SK-N-SH treated with all-trans-retinoic acid at 6 μM for 48 hours (cell line): ENCODE data around the gene ANKRD34A.
"Not testable (repeated sequence)": the region's sequence is repeated elsewhere in the genome, so short reads cannot be mapped to it uniquely, and the experiment has no call there.

Experiments used
- ATAC-seq: fragments of 200-7000 bp; cut with Tn5 transposase; 3 replicates; pipeline ENCODE4 v1.9.1; 2020; ENCODE audit warnings: mild to moderate bottlenecking, moderate library complexity
- ARNTL ChIP-seq: fragments of 450-650 bp; formaldehyde crosslinking; IDR thresholded peaks from 2 replicates; pipeline ENCODE4 v1.5.0; 2020; ENCODE audit warnings: low read depth, mild to moderate bottlenecking, moderate library complexity, borderline replicate concordance
- CSDC2 ChIP-seq: fragments of 250-450 bp; sonication (Bioruptor Pico); IDR thresholded peaks from 2 replicates; pipeline ENCODE4 v1.5.0; 2020; ENCODE audit warnings: mild to moderate bottlenecking, moderate library complexity
- ESRRG ChIP-seq: fragments of 250-450 bp; sonication (Bioruptor Pico); IDR thresholded peaks from 2 replicates; pipeline ENCODE4 v1.6.1; 2021; ENCODE audit warnings: mild to moderate bottlenecking
- GLIS3 ChIP-seq: fragments of 250-450 bp; sonication (Bioruptor Pico); IDR thresholded peaks from 2 replicates; pipeline ENCODE4 v1.5.0; 2020; ENCODE audit warnings: mild to moderate bottlenecking, moderate library complexity
- ISL1 ChIP-seq: fragments of 250-450 bp; sonication (Bioruptor Pico); IDR thresholded peaks from 2 replicates; pipeline ENCODE4 v2.1.2; 2022; ENCODE audit warnings: mild to moderate bottlenecking, moderate library complexity
- OSR1 ChIP-seq: fragments of 250-450 bp; sonication (Bioruptor Pico); IDR thresholded peaks from 2 replicates; pipeline ENCODE4 v1.8.0; 2022; ENCODE audit warnings: moderate library complexity, mild to moderate bottlenecking, inconsistent platforms
- RARB ChIP-seq: fragments of 250-450 bp; sonication (Bioruptor Pico); IDR thresholded peaks from 2 replicates; pipeline ENCODE4 v1.8.0; 2021; ENCODE audit warnings: mild to moderate bottlenecking, moderate library complexity
- SNAI2 ChIP-seq: fragments of 250-450 bp; sonication (Bioruptor Pico); IDR thresholded peaks from 2 replicates; pipeline ENCODE4 v1.5.0; 2020; ENCODE audit warnings: mild to moderate bottlenecking, moderate library complexity
- TOX ChIP-seq: fragments of 250-450 bp; sonication (Bioruptor Pico); IDR thresholded peaks from 2 replicates; pipeline ENCODE4 v1.8.0; 2021; ENCODE audit warnings: mild to moderate bottlenecking, moderate library complexity, borderline replicate concordance
- ZC3H10 ChIP-seq: fragments of 250-450 bp; sonication (Bioruptor Pico); IDR thresholded peaks from 2 replicates; pipeline ENCODE4 v1.5.1; 2021; ENCODE audit warnings: mild to moderate bottlenecking, moderate library complexity
- ZFP30 ChIP-seq: fragments of 450-650 bp; formaldehyde crosslinking; IDR thresholded peaks from 2 replicates; pipeline ENCODE4 v1.5.0; 2022; ENCODE audit warnings: mild to moderate bottlenecking, moderate library complexity
- ZNF565 ChIP-seq: fragments of 450-650 bp; formaldehyde crosslinking; conservative IDR thresholded peaks from 2 replicates; pipeline ENCODE4 v1.5.0; 2020; ENCODE audit warnings: low read depth, mild to moderate bottlenecking, moderate library complexity
- ZNF70 ChIP-seq: fragments of 450-650 bp; formaldehyde crosslinking; IDR thresholded peaks from 2 replicates; pipeline ENCODE4 v1.5.0; 2020; ENCODE audit warnings: mild to moderate bottlenecking, moderate library complexity
- ZNF8 ChIP-seq: fragments of 450-650 bp; formaldehyde crosslinking; IDR thresholded peaks from 2 replicates; pipeline ENCODE4 v1.5.0; 2020; ENCODE audit warnings: mild to moderate bottlenecking, moderate library complexity
- TF ChIP-seq, protein P1 (sequence below): fragments of 250-450 bp; sonication (Bioruptor Pico); IDR thresholded peaks from 2 replicates; pipeline ENCODE4 v1.8.0; 2021; ENCODE audit warnings: low read depth, mild to moderate bottlenecking, moderate library complexity, borderline replicate concordance
- TF ChIP-seq, protein P2 (sequence below): fragments of 250-450 bp; sonication (Bioruptor Pico); IDR thresholded peaks from 2 replicates; pipeline ENCODE4 v1.5.0; 2020; ENCODE audit warnings: mild to moderate bottlenecking, moderate library complexity
- TF ChIP-seq, protein P3 (sequence below): fragments of 250-450 bp; sonication (Bioruptor Pico); IDR thresholded peaks from 2 replicates; pipeline ENCODE4 v1.5.1; 2021; ENCODE audit warnings: mild to moderate bottlenecking, moderate library complexity
- TF ChIP-seq, protein P4 (sequence below): fragments of 250-450 bp; sonication (Bioruptor Pico); IDR thresholded peaks from 2 replicates; pipeline ENCODE4 v1.5.1; 2020; ENCODE audit warnings: low read depth, mild to moderate bottlenecking, moderate library complexity

ANKRD34A gene

DNA sequence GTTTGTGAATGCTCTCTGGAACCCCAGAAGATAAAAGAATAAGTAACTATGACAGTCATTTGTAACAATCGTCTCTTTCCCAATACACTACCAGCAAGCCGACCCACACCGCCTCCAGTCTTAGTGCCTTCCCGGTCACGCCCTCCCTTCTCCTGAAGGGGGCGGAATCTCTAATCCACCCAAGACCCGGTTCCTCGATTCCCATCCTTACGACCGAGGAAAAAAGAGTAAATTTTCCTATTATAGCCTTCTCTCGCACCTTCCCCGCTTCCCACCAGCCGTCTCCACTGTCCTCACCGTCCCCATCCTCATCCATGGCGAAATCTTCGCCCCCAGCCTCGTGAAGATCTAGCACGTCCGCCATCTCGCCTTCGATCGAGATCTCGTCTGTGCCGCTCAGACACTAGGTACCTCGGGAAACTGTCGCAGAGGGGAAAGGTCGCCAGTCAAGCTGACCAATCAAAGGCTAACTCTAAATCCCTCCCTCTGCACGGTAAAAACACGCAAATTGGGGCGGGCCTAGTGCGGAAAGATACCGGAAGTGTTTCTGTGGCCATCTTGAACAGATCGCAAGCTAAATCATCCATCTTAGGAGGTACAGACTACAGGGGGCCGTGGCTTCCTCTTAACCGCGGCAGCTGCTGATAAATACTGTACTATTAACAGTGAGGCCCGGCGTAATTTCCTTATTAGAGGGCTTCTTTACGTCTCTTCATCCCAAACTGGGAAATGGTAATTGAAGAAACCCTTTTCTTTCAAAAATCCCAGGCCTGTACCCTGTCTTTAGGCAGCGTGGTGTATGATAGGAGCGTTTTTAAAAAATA is 37.1 kb downstream of the ANKRD34A start, which contains the start of gene RBM8A:
TSS of gene RBM8A (minus strand) at position 422 of the 824 bp plus-strand sequence. CDS start at position 364, 58 bp downstream.
- peak; percentile 99 for ATAC-seq
- TF ChIP-seq TOX (CRISPR knock-in tag), result 0 out of 2 replicates have a peak, but pooled peaks have one; percentile 24
- TF ChIP-seq ZFP30, result no peak
- no peak; the same call in 1 of the 2 replicates for TF ChIP-seq RARB
- TF ChIP-seq, protein P1, sequence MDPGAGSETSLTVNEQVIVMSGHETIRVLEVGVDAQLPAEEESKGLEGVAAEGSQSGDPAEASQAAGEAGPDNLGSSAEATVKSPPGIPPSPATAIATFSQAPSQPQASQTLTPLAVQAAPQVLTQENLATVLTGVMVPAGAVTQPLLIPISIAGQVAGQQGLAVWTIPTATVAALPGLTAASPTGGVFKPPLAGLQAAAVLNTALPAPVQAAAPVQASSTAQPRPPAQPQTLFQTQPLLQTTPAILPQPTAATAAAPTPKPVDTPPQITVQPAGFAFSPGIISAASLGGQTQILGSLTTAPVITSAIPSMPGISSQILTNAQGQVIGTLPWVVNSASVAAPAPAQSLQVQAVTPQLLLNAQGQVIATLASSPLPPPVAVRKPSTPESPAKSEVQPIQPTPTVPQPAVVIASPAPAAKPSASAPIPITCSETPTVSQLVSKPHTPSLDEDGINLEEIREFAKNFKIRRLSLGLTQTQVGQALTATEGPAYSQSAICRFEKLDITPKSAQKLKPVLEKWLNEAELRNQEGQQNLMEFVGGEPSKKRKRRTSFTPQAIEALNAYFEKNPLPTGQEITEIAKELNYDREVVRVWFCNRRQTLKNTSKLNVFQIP (CRISPR knock-in tag), result no peak
- TF ChIP-seq ZNF565, result no peak
- no peak for TF ChIP-seq ARNTL (CRISPR knock-in tag)
- TF ChIP-seq, protein P2, sequence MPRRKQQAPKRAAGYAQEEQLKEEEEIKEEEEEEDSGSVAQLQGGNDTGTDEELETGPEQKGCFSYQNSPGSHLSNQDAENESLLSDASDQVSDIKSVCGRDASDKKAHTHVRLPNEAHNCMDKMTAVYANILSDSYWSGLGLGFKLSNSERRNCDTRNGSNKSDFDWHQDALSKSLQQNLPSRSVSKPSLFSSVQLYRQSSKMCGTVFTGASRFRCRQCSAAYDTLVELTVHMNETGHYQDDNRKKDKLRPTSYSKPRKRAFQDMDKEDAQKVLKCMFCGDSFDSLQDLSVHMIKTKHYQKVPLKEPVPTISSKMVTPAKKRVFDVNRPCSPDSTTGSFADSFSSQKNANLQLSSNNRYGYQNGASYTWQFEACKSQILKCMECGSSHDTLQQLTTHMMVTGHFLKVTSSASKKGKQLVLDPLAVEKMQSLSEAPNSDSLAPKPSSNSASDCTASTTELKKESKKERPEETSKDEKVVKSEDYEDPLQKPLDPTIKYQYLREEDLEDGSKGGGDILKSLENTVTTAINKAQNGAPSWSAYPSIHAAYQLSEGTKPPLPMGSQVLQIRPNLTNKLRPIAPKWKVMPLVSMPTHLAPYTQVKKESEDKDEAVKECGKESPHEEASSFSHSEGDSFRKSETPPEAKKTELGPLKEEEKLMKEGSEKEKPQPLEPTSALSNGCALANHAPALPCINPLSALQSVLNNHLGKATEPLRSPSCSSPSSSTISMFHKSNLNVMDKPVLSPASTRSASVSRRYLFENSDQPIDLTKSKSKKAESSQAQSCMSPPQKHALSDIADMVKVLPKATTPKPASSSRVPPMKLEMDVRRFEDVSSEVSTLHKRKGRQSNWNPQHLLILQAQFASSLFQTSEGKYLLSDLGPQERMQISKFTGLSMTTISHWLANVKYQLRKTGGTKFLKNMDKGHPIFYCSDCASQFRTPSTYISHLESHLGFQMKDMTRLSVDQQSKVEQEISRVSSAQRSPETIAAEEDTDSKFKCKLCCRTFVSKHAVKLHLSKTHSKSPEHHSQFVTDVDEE (CRISPR knock-in tag), result no peak
- no peak for TF ChIP-seq OSR1 (CRISPR knock-in tag)
- TF ChIP-seq ZC3H10 (CRISPR knock-in tag), result no peak
- no peak for TF ChIP-seq CSDC2 (CRISPR knock-in tag)
- no peak for TF ChIP-seq ISL1 (CRISPR knock-in tag)
- TF ChIP-seq, protein P3, sequence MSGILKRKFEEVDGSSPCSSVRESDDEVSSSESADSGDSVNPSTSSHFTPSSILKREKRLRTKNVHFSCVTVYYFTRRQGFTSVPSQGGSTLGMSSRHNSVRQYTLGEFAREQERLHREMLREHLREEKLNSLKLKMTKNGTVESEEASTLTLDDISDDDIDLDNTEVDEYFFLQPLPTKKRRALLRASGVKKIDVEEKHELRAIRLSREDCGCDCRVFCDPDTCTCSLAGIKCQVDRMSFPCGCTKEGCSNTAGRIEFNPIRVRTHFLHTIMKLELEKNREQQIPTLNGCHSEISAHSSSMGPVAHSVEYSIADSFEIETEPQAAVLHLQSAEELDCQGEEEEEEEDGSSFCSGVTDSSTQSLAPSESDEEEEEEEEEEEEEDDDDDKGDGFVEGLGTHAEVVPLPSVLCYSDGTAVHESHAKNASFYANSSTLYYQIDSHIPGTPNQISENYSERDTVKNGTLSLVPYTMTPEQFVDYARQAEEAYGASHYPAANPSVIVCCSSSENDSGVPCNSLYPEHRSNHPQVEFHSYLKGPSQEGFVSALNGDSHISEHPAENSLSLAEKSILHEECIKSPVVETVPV (CRISPR knock-in tag), result 0 out of 2 replicates have a peak, but pooled peaks have one; percentile 46
- no peak for TF ChIP-seq GLIS3 (CRISPR knock-in tag)

DNA sequence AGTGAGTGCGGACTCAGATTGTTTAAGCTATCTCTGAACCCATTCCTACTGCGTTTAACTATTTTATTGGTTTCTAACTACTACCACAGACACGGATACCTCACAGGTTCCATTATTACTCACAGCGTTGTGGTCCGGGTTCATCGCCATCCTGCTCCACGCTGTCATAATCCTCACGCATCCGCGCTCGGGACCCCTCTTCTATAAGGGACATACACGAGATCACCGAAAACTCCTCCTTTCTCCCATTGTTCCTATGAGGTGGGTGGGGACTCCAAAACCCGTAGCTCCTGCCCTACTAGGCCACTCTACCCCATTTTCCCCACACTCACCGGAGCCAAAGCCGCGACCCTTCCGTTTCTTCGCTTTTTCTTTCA is 37.7 kb downstream of the ANKRD34A start:
- ATAC-seq, result peak; percentile 6

DNA sequence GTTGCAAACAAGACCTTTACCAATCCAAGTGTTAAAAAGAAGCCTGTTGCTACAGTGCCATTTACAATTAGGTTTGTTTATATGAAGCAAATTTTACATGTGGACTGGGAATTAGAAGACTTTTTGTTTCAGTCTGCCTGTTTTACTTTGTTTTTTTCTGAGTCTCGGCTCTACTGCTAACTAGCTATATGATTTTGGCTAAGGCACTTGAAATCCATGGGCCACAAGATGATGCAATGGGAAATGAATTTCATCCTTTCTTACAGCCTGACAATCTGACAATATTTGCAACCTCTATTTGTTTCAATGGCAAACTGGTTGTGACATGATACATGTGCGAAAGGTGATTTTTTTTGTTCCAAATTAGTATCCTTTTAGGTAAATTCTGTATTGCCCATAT is 42.1 kb downstream of the ANKRD34A start:
- no peak for ATAC-seq
- TF ChIP-seq ISL1 (CRISPR knock-in tag), result no peak
- no peak for TF ChIP-seq SNAI2
- TF ChIP-seq RARB, result no peak
- TF ChIP-seq ZNF8 (CRISPR knock-in tag), result no peak
- no peak for TF ChIP-seq ZNF70 (CRISPR knock-in tag)
- no peak for TF ChIP-seq ZC3H10 (CRISPR knock-in tag)
- no peak for TF ChIP-seq ESRRG (CRISPR knock-in tag)
- no peak for TF ChIP-seq ZNF565
- TF ChIP-seq, protein P4, sequence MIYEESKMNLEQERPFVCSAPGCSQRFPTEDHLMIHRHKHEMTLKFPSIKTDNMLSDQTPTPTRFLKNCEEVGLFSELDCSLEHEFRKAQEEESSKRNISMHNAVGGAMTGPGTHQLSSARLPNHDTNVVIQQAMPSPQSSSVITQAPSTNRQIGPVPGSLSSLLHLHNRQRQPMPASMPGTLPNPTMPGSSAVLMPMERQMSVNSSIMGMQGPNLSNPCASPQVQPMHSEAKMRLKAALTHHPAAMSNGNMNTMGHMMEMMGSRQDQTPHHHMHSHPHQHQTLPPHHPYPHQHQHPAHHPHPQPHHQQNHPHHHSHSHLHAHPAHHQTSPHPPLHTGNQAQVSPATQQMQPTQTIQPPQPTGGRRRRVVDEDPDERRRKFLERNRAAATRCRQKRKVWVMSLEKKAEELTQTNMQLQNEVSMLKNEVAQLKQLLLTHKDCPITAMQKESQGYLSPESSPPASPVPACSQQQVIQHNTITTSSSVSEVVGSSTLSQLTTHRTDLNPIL (CRISPR knock-in tag), result no peak

More for the DNA sequence above, 37.7 kb downstream of the ANKRD34A start:
- TF ChIP-seq ZC3H10 (CRISPR knock-in tag), result no peak
- TF ChIP-seq ZNF8 (CRISPR knock-in tag), result no peak
- TF ChIP-seq, protein P1 (CRISPR knock-in tag), result no peak
- no peak for TF ChIP-seq ZNF565
- no peak for TF ChIP-seq ZFP30
- no peak for TF ChIP-seq ESRRG (CRISPR knock-in tag)
- no peak for TF ChIP-seq CSDC2 (CRISPR knock-in tag)
- TF ChIP-seq, all 23 proteins: peak for 0

DNA sequence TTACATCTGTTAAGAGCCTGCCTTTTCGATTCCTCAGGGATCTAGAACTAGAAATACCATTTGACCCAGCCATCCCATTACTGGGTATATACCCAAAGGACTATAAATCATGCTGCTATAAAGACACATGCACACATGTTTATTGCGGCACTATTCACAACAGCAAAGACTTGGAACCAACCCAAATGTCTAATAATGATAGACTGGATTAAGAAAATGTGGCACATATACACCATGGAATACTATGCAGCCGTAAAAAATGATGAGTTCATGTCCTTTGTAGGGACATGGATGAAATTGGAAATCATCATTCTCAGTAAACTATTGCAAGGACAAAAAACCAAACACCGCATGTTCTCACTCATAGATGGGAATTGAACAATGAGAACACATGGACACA is 44.1 kb downstream of the ANKRD34A start:
- not testable (repeated sequence) for ATAC-seq
